Kidney capillary endothelial cell (primary cell): Measurements from ENCODE around the gene FGFR1OP2.
"Not testable (repeated sequence)": the region's sequence is repeated elsewhere in the genome, so short reads cannot be mapped to it uniquely, and the experiment has no call there.

Source experiments
- DNase-seq: peaks from one replicate; pipeline ENCODE4 v3.0.0-alpha.2; 2018; ENCODE audit warnings: low spot score

The FGFR1OP2 gene

DNA sequence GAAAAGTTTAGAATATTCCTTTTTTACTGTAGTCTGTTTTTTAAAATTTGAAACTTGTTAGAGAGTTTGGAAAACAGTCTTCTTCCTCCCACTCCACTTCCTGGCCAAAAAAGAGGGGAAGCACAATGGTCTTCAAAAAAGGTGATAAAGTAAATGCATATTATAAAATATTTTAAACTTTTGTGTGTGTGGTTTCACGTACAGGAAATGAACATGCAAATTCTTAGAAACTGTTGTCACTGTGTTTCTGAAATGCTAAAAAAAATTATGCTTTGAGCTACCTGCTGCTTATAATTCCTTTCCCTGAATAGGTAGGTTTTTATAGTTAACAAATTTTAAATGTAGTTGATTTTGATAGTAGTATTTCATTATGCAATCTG is 2.9 kb downstream of the FGFR1OP2 start:
- no peak for DNase-seq

DNA sequence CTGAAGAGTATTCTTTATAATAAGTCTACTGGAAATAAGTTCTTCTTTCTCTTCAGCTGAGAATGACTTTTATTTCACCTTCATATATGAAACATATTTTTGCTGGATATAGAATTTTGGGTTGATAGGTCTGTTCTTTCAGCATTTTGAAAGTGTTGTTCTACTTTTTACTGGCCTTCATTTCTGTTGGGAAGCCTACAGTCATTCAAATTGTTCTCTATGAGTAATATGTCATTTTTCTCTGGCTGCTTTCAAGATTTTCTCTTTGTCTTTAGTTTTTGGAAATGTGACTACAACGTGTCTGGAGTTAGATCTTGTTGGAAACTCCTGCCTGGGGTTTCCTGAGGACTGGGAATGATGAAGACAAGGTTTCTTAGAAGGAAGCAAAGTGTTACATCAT is 10.0 kb downstream of the FGFR1OP2 start:
- no peak for DNase-seq

DNA sequence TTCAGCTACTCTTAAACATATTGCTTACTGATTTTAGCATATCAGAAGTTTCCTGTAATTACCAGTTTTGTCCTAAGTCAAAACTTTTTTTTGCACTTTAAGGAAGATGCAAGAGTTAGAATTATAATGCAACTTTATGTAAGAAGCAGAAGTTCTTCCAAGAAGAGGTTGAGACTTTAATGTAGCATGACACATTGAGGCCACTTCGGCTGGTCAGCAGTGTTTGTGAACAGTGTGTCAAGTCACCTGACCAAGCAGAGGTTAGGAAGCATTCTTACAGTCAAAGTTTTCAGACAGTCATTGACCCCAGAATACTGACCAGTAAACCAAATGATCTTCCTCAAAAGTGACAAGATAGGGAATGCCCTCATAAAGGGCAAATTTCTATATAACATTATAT is 15.2 kb downstream of the FGFR1OP2 start:
- DNase-seq = no peak

DNA sequence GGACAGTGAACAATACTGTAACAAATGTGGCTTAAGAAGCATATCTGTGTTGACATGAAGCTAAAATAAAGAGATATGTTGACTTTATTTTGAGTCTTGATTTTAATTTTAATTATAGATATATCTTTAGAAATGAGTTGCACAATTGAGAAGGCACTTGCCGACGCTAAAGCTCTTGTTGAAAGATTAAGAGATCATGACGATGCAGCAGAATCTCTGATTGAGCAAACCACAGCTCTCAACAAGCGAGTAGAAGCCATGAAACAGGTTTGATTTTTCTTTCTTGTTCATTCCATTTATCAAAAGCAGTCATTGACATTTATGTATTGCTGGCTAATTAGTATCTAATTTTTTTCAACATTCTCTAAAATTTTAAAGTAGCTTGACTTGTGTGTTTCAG is 15.8 kb downstream of the FGFR1OP2 start:
- no peak for DNase-seq

DNA sequence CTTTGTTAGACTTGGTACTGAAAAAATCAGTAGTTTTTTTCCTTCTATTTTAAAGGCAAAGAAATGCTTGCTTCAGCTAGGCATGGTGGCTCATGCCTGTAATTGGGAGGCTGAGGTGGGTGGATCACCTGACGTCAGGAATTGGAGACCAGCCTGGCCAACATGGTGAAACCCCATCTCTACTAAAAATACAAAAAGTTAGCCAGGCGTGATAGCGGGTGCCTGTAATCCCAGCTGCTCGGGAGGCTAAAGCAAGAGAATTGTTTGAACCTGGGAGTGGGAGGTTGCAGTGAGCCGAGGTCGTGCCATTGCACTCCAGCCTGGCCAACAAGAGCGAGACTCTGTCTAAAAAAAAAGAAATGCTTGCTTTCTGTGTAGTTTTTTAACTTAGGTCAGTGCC is 23.1 kb downstream of the FGFR1OP2 start:
- DNase-seq = not testable (repeated sequence)

DNA sequence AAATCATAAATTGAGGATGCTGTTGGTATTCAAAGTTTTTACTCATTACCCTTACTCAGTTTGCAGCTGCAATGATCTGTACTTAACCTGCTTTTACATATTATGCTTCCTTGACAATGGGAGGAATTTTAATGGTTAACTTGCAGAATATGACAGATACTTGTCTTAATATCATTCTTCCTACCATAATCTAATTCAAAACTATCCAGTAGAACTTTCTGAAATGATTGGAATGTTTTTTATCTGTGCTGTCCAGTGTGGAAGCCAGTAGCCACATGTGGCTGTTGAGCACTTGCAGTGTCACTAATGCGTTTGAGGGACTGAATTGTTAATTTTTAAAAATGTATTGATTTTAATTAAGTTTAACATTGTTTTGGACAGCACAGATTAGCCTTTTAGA is 23.5 kb downstream of the FGFR1OP2 start:
- DNase-seq = no peak

DNA sequence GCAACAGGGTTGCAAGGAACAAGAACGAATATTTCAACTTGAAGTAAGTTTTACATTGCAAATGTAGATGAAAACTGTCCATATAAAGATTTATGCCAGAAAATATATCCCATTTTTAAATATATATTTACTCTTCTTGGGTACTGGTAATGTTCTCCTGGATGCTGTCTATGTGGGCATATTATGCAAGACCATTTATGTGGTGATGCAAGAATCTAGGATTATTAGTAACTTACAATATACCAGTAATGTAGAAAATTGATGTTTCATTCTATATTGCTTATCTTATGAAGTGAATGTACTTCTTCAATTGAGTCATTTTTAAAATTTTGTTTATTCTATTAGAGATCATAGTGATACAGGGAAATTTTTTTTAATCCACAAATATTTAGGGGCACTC is 25.1 kb downstream of the FGFR1OP2 start:
- no peak for DNase-seq

DNA sequence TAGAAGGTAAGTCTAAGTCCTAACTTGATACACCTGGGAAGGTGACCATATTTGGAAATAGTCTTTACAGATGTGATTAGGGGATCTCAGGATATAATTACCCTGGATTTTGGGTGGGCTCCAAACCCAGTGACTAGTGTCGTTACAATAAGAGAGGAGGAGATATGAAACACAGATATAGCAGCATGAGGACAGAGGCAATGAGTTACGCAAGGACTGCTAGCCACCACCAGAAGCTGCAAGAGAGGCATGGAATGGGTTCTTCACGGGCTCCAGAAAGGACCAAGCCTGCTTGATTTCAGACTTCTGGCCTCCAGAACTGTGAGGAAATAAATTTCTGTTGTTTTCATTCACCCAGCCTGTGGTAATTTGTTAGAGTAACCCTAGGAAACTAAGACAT is 28.6 kb downstream of the FGFR1OP2 start:
- no peak for DNase-seq

DNA sequence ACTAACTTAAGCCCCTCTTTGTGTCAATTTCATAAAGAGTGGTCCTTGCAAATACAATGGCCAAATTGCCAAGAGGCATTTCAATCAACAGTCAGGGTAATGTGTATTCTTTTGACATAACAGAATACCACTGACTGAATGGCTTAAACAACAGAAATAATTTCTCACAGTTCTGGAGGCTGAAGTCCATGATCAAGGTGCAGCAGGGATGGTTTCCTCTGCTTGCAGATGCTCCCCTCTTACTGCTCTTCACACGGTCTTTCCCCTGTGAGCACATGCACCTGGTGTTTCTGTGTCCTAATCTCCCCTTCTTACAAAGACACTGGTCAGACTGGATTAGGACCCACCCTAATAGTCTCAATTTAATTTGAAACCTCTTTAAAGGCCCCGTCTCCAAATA is 31.9 kb downstream of the FGFR1OP2 start:
- DNase-seq = no peak

DNA sequence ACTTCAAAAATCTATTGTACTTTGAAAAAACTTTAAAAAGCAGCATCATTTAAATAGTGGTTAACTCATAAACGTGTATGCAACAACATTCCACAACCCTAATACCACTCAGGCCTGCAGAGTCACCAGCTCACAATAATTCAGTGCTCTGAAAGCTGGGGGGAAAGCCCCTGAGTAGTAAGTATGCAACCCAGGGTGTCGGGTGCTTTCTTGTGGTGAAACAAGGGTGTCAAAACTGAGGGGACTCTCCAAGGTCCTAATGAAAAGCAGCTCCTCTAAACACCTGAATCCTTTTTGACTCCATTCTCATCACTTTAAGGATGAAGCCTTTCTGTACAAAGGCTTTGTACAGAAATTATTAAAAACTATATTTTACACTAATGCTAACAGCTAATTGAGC is 33.7 kb downstream of the FGFR1OP2 start:
- no peak for DNase-seq

DNA sequence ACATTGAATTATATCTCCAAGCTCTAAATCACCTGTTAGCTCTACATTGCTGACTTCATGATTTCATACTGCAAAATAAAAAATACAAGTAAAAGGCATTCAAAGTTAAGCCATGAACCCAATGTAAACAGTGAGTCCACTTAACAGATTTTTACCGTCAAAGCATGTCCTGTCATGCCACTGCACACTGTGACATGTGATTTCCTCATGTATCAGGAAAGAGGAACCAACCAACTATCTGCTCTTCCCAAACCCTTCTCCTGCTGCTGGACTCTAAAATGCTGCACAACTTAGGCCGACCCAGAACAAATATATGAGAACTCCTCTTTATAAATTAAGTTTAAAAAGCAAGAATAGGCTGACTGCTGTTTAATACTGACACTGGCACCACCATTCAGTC is 38.4 kb downstream of the FGFR1OP2 start:
- no peak for DNase-seq

DNA sequence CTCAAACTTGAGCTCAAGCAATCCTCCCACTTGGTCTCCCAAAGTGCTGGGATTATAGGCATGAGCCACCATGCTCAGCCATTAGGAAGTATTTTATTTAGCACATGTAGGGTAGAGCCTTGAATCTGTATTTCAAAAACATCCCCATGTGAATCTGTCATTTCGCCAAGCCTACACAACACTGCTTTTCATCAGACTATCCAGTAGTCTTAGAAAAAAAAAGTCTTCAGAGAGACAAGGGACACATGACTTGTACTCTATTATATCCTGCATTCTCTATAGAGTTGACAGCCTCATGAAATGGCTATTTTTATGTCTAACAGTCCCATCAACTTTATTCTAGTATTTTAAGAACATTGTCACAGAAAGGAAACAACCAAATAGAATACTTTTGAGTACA is 40.5 kb downstream of the FGFR1OP2 start:
- DNase-seq = no peak

DNA sequence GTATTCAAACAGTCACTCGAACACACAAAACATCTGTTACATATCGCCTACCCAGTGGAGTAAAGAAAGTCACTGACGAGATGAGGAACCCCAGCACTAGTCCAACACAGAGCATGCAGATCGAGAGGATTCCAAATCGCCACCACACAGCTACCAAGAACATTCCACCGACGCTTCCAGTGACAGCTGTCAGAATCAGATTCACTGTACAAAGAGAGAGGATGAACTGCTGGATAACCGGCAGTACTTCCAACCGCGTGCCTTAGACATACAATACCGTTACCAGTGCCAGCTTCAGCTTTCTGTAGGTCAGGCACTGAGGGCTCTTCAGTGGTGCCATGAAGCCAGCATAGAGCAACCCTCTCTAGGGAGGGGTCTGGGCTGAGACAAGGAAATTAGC is 41.5 kb downstream of the FGFR1OP2 start:
- no peak for DNase-seq

DNA sequence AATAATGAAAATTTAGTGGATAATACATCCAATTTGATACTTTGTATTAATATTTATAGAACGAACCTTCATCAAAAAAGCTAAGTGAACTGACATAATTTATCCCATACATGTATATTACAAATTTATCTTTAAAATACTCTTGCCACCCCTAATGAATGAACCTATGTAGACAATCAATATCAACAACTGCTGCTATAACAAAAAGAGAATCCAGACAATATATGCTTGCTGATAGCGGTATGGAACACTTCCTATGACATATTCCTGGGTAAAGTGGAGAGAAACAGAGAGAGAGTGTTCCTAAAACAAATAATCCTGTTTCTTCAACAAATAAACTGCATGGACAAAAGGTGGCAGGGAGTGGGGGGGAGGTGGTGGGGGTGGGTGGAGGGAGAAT is 44.6 kb downstream of the FGFR1OP2 start:
- no peak for DNase-seq

DNA sequence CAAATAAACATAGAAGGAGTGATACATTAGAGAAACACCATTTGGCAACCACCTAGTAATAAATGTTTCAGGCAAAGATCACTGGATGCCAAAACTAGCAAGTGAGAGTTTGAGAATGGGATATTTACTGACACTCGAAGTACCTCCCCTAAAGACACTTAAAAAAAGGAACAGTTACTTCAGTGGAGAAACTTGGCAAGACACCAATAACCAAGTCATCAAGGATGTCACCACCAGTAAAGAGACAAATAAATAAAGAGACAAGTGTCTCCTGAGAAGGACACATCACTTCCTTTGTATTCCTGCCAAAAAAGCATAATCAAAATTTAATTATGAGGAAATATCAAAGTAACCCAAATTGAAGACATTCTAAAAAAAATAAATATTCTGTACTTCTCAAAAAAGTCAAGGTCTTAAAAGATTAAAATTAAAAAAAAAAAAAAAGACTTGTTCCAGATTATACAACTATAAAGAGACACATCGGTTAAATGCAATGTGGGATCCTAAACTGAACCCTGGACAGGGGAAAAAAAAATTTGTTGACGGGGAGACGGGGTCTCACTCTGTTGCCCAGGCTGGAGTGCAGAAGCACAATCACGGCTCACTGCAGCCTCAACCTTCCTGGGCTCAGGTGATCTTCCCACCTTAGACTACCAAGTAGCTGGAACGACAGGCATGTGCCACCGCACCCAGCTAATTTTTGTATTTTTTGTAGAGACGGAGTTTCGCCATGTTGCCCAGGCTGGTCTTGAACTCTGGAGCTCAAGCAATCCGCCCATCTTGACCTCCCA is 49.6 kb downstream of the FGFR1OP2 start:
- peak; percentile 29 for DNase-seq

DNA sequence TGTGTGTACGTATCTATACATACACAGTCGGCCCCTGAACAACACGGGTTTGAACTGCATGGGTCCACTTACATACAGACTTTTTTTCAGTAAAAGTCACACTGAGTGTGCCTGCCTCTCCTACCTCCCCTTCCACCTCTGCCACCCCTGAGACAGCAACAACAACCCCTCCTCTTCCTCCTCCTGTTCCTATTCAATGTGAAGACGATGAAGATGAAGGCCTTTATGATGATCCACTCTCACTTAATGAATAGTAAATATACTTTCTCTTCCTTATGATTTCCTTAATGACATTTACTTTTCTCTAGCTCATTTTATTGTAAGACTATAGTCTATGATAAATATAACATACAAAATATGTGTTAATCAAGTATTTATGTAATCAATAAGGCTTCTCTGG is 50.4 kb downstream of the FGFR1OP2 start:
- DNase-seq = no peak

DNA sequence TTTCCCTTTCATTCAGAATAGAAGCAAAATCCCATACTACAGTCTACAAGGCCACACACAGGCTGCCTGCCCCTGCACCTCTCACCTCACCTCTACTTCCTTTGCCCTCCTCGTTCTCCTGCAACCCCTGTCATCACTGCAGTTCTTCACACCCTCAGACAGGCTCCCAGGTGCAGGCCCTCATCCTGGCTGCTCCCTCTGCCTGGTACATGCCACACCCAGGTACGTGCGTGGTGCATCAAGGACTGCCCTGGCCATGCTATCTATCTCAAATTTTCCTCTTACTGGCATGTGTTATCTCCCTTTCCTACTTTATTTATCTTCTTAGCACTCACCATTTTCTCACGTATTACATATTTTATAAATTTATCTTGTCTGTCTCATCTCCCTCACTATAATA is 51.6 kb downstream of the FGFR1OP2 start:
- no peak for DNase-seq

DNA sequence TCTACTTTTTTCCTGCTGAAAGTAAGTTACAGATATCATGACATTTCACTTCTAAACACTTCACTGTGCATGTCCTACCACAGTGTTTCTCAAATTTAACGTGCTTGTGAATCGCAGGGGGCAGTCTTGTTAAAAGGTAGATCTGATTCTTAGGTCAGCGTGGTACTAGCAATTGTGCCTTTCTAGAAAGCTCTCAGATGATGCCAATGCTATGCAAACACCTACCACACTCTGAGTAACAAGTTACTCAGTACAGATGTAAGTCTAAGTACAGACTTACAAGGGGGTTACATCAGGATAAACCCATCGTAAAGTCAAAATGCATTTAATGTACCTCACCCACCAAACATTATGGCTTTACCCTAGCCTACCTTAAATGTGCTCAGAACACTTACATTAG is 53.6 kb downstream of the FGFR1OP2 start:
- DNase-seq = no peak

DNA sequence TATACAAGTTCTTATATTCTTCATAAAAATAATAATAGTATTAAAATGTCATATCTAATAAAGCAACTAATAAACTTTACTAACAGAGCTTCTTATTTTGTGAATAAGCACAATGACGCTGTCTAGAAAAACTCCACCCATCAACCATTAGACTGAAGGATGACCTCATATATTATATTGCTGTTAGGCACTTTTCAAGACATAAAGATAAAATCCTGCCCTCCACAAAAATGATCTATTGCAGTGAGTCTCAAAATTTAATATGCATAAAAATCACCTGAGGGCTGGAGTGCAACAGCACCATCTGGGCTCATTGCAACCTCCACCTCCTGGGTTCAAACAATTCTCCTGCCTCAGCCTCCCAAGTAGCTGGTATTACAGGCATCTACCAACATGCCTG is 55.8 kb downstream of the FGFR1OP2 start:
- DNase-seq = no peak

DNA sequence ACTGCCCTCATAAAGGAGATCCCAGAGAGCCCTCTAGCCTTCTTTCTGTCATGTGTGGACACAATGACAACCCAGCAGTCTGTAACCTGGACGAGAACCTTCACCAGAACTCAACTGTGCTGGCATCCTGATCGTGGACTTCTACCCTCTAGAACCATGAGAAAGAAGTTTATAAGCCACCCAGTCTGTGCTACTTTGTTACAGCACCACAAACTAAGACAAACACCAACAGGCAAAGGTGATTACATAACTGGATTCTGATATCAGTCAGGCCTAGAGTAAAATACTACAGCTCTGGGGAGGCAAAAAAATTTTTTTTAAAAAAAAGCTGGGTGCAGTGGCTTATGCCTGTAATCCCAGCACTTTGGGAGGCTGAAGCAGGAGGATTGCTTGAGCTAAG is 57.4 kb downstream of the FGFR1OP2 start:
- DNase-seq = no peak

DNA sequence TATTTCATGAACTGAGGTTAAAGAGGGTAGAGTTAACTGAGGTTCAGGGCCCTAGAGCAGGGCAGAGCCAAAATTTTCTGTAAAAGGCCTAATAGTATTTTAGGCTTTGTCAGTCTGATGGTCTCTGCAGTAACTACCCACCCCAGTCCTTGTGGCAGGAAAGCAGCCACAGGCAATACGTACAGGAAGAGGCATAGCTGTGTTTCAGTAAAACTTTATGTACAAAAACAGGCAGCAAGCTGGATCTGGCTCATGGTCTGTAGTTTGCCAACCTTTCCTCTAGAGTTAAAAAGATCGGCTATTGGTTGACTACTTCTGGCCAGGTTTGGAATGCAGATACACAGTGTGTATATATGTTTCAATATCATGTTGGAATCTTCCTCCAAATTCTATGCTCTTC is 58.7 kb downstream of the FGFR1OP2 start:
- no peak for DNase-seq

DNA sequence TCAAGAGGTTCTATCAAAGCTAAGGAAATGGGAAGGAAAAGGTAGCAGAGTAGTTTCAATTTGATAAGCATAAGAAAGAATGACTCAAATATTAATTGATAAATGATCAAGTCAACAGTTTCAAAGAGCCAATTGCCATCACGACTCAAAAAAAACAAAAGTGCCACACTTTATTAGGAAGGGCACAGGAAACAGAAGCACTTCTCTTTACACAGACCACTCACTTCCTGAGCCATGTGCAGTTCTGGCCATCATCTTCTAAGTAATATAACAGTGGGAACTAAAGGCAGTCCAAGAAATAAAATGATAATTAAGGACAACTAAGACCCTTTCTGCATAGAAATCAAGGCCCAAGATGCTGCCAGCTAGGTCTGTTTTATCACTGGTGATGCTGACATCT is 62.7 kb downstream of the FGFR1OP2 start:
- DNase-seq = no peak

DNA sequence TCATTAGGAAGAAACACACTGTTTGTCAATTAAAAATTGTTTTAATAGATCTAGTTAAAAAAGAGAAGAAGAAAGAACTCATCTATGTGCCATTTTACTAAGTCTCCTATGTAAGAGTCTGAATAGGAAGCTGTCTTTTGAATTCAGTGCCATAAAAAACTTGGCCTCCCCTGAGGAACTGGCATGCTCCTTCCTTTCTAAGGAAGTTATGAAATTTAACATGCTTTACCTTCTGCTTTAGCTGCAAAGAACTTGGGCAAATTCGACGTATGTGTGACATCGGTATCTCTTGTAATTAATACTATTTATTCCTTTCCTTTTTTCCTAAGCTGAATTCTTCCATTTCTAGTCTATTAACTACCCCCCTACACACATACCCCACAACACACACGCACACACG is 63.4 kb downstream of the FGFR1OP2 start:
- DNase-seq = no peak

DNA sequence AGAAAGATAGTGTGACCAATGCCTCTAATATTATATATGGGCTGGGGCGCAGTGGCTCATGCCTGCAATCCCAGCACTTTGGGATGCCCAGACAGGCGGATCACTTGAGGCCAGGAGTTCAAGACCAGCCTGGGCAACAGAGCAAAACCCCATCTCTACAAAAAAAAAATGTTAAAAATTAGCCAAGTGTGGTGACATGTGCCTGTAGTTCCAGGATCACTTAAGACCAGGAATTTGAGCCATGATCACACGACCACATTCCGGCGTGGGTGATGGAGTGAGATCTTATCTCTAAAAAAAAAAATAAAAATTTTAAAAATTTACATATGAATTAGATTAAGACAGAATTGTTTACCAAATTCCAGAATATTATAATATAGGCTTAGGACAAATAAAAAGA is 63.9 kb downstream of the FGFR1OP2 start:
- DNase-seq = no peak
